ENCODE results near the gene EEPD1. TPM values are rescaled to one million over a fixed set of nuclear protein-coding genes. Genes with fewer than 3 reads are reported as not detected.
"Not testable (repeated sequence)": the region's sequence is repeated elsewhere in the genome, so short reads cannot be mapped to it uniquely, and the experiment has no call there.

The EEPD1 gene
- total RNA-seq, 1 donor from 2014 or later: 0.61 TPM

DNA sequence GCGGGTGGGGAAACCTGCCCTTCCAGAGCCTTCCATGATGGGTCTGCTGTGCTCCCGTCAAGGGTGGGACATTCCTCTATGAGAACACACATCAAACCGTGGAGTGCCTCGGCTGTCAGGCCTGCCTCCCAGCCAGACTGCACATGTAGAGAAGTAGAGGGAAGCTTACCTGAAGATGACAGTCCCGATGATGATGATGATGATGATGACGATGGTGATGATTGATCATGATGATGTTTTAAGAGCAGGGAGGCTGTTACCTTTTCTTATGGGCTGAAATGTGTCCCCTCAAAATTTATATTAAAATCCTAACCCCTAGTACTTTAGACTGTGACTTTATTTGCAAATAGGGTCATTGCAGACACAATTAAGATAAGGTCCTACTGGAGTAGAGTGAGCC, 160.6 kb downstream of the EEPD1 start:
- no peak overlapping the region for H3K27ac Mint-ChIP-seq
- intact Hi-C loops (cut with micrococcal nuclease): no loop called here
- H3K9me3 Mint-ChIP-seq: no peaks in the 10 kb centered on the region
- no peaks in the 10 kb centered on the region for H3K36me3 Mint-ChIP-seq (ENCODE audit: low read depth)
- no peaks in the 10 kb centered on the region for H3K27me3 Mint-ChIP-seq
- H3K4me1 Mint-ChIP-seq: peaks cover 7% of the 10 kb centered on the region
- DNase-seq: no peak
- H3K4me3 Mint-ChIP-seq: no peak overlapping the region

DNA sequence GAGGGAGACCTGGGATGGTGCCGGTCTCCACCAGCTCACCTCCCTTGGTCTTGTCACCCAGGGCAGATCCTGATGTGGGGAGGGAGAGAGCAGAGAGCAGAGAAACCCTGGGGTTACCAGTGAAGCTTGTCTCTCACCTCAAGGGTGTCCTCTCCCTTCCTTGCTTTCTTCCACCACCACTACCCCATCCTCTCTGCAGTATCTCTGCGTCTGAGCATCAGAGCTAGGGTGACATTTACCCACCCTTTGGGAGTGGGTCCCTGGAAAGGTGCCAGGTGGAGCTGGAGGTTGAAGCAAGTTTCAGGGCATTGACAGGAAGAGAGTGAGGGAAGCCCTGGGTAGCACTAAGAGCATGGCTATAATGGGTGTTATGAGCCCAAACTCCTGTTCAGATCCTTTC, 161.4 kb downstream of the EEPD1 start:
- no peaks in the 10 kb centered on the region for H3K36me3 Mint-ChIP-seq (ENCODE audit: low read depth)
- H3K27me3 Mint-ChIP-seq: no peaks in the 10 kb centered on the region
- no peak for DNase-seq
- no peak overlapping the region for H3K4me3 Mint-ChIP-seq
- H3K9me3 Mint-ChIP-seq: no peaks in the 10 kb centered on the region
- intact Hi-C loops (cut with micrococcal nuclease): no loop called here
- no peak overlapping the region for H3K27ac Mint-ChIP-seq
- peaks cover 7% of the 10 kb centered on the region for H3K4me1 Mint-ChIP-seq

DNA sequence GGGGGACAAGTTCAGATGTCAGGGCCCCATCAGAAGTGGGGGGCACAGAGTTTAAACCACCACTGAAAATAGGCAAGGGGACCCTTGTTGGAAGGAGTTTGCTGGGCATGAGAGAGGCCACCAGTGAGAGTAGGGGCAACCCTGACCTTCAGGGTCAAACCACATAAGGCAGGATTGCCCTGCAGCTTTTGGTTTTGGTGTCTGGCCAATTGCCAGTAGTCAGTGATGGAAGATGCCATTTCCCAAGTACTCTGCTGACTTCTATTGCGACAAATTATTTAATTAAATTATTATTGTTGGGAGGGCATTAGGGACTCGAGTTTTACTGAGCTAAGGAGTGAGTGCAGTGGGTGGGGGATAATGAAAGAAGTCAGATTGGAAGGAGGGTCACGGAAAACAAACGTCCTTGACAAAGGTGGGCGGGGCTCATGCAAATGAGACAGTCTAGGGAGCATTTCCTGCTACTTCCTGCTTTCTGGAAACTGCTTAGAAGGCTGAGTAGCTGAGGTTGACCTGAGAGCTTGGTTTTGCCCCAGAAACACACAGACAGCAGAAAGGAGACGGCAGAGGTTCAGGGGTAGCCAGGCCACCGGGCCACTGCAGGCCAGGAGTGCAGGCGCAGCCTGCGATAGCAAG, 162.4 kb downstream of the EEPD1 start:
- Mint-ChIP-seq H3K9me3 (no peaks in the 10 kb centered on the region), H3K4me1 (peaks cover 7% of the 10 kb centered on the region), H3K27me3 (no peaks in the 10 kb centered on the region), H3K27ac (no peak overlapping the region), H3K36me3 (ENCODE audit: low read depth) (no peaks in the 10 kb centered on the region), H3K4me3 (no peak overlapping the region)
- intact Hi-C loops (cut with micrococcal nuclease): no loop called here
- DNase-seq: no peak

DNA sequence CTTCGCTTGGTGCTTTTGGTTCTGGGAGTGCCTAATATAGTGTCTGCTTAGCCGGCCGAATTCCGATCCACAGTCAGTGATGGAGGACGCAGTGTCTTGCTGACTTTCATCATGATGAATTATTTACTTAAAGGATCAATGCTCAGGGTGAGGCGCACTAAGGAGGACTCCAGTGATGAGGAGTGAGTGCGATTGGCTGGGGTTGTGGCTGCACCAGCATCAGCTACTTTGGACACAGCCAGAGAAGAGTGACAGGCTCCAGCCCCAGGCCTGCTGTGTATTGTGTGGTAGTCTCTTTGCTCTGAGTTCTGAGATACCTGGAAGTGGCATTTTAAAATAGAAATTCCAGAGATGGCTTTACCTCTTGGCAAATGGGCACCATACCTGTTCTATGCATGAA, 163.3 kb downstream of the EEPD1 start:
- Mint-ChIP-seq H3K27ac (no peak overlapping the region), H3K4me3 (no peak overlapping the region), H3K4me1 (peaks cover 7% of the 10 kb centered on the region), H3K36me3 (ENCODE audit: low read depth) (no peaks in the 10 kb centered on the region), H3K27me3 (no peaks in the 10 kb centered on the region), H3K9me3 (no peaks in the 10 kb centered on the region)
- no peak for DNase-seq
- intact Hi-C loops (cut with micrococcal nuclease): no loop called here

DNA sequence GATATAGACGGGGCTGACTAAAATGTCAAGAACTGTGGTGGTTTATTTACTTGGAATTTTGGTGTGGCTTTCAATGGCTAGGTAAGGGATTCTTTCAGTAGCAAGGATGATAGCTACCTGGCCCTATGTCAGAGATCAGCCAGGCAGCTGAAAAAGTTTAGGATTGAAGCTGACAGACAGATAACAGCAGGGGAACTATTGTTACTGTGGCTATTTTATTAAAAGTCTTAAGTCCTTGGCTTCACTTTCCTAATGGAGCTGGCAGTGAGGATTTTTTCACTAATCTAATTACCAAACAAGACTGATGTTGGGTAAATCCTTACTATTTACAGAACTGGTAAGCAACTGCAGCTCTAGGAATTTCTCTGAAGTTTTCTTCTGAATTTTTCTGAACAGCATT, 164.2 kb downstream of the EEPD1 start:
- intact Hi-C loops (cut with micrococcal nuclease): no loop called here
- Mint-ChIP-seq H3K36me3 (ENCODE audit: low read depth) (no peaks in the 10 kb centered on the region), H3K27ac (no peak overlapping the region), H3K9me3 (no peaks in the 10 kb centered on the region), H3K27me3 (no peaks in the 10 kb centered on the region), H3K4me3 (no peak overlapping the region), H3K4me1 (peaks cover 6% of the 10 kb centered on the region)
- no peak for DNase-seq

DNA sequence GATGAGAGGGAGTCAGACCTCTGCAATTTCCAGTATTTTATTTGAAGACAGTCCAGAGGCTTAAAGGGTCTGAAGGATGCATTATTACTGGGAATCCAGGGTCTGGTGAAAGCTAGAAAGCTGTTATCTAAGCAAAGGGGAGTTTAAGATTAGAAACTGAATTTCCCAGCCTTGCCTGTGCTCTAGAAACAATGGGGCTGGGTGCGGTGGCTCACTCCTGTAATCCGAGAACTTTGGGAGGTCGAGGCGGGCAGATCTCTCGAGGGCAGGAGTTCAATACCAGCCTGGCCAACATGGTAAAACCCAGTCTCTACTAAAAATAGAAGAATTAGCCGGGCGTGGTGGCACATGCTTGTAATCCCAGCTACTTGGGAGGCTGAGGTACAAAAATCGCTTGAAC, 165.1 kb downstream of the EEPD1 start:
- Mint-ChIP-seq H3K9me3 (no peaks in the 10 kb centered on the region), H3K27ac (no peak overlapping the region), H3K4me3 (no peak overlapping the region), H3K27me3 (no peaks in the 10 kb centered on the region), H3K36me3 (ENCODE audit: low read depth) (no peaks in the 10 kb centered on the region), H3K4me1 (peaks cover 2% of the 10 kb centered on the region)
- intact Hi-C loops (cut with micrococcal nuclease): no loop called here
- DNase-seq: no peak

DNA sequence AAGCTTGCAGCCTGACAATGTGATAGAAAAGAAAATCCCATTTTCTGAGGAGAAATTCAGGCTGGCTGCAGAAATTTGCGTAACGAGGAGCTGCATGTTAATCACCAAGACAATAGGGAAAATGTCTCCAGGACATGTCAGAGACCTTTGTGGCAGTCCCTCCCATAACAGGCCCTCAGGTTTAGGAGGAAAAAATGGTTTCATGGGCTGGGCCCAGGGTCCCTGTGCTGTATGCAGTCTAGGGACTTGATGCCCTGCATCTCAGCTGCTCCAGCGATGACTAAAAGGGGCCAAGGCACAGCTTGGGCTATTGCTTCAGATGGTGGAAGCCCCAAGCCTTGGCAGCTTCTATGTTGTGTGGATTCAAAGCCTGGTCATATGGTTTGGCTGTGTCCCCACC, 168.2 kb downstream of the EEPD1 start:
- H3K9me3 Mint-ChIP-seq: not testable (repeated sequence)

DNA sequence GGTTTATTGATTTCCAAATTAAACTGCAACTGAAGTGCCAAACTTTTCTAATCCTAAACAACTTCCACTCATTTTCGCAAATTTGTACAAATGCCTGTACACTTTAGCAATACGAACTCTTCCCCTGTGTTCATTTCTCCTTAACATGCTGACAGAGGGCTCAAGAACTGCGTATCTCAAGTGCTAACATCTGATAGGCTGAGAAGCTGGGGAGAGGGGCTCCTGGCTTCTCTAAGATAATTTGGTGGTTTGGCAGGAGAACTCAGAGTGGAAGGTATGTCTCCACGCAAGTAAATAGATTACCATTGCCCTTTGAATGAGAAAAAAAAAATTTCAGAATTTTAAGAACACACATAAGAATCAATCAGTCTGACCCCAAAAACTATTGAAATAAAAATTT, 183.3 kb downstream of the EEPD1 start:
- intact Hi-C loops (cut with micrococcal nuclease): no loop called here
- DNase-seq: no peak
- peaks cover 5% of the 10 kb centered on the region for H3K27me3 Mint-ChIP-seq
- H3K9me3 Mint-ChIP-seq: no peaks in the 10 kb centered on the region
- H3K4me1 Mint-ChIP-seq: no peaks in the 10 kb centered on the region
- H3K36me3 Mint-ChIP-seq (ENCODE audit: low read depth): no peaks in the 10 kb centered on the region
- H3K27ac Mint-ChIP-seq: no peak overlapping the region
- H3K4me3 Mint-ChIP-seq: no peak overlapping the region

More for the DNA sequence above, 168.2 kb downstream of the EEPD1 start:
- H3K27ac Mint-ChIP-seq; H3K4me3 Mint-ChIP-seq; H3K4me1 Mint-ChIP-seq; DNase-seq; intact Hi-C loops (cut with micrococcal nuclease); H3K36me3 Mint-ChIP-seq (ENCODE audit: low read depth); H3K27me3 Mint-ChIP-seq: not testable (repeated sequence)

DNA sequence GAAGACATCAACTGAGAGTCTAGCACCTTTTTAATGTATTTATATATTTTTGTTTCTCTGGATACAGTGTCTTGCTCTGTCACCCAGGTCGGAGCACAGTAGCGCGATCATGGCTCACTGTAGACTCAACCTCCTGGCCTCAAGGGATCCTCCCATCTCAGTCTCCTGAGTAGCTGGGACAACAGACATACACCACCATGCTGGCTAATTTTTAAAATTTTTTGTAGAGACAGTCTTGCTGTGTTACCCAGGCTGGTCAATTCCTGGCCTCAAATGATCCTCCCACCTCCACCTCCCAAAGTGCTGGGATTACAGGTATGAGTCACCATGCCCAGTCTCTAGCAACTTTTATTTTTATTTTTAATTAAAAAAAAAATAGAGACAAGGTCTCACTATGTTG, 185.2 kb downstream of the EEPD1 start:
- H3K36me3 Mint-ChIP-seq (ENCODE audit: low read depth): no peaks in the 10 kb centered on the region
- no peak for DNase-seq
- no peak overlapping the region for H3K4me3 Mint-ChIP-seq
- no peak overlapping the region for H3K27ac Mint-ChIP-seq
- no peaks in the 10 kb centered on the region for H3K4me1 Mint-ChIP-seq
- H3K9me3 Mint-ChIP-seq: no peaks in the 10 kb centered on the region
- intact Hi-C loops (cut with micrococcal nuclease): no loop called here
- H3K27me3 Mint-ChIP-seq: peaks cover 6% of the 10 kb centered on the region

DNA sequence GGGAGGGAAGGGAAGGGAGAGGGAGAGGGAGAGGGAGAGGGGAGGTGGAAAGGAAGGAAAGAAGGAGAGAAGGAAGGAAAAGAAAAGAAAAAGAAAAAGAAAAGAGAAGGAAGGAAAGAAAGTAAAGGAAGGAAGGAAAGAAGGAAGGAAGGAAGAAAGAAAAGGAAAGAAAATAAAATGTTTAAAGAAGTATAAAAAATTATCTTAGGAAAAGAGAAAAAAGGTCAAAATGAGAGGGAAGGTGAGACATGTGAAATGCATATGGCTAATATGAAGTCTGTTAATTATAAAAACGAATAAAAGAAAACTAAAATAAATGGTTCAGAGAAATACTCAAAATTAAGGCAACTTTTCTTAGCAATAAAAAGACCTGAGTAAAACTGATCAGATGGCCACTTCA, 190.5 kb downstream of the EEPD1 start:
- Mint-ChIP-seq H3K27me3 (peaks cover 32% of the 10 kb centered on the region), H3K36me3 (ENCODE audit: low read depth) (no peaks in the 10 kb centered on the region), H3K4me3 (no peak overlapping the region), H3K4me1 (no peaks in the 10 kb centered on the region), H3K27ac (no peak overlapping the region), H3K9me3 (no peaks in the 10 kb centered on the region)
- intact Hi-C loops (cut with micrococcal nuclease): no loop called here
- no peak for DNase-seq

DNA sequence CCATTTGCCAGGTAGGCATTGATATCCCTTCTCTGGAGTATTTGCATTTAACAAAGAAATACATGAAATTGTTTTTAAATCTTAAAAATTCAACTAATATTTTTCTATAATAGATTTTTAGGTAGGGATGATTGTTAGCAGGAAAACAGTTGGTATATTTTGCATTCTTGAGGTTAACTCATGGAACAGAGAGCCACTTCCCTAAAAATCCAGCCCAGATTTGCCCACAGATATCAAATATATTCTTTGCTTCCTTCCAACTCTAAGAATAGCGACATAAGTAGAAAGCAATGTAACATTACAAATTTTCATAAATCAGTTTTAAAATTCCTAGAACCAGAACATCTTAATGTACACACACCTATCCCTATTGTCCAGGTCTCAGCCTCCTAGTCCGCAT, 191.6 kb downstream of the EEPD1 start:
- peaks cover 35% of the 10 kb centered on the region for H3K27me3 Mint-ChIP-seq
- intact Hi-C loops (cut with micrococcal nuclease): no loop called here
- no peak for DNase-seq
- H3K9me3 Mint-ChIP-seq: no peaks in the 10 kb centered on the region
- no peak overlapping the region for H3K4me3 Mint-ChIP-seq
- no peaks in the 10 kb centered on the region for H3K36me3 Mint-ChIP-seq (ENCODE audit: low read depth)
- no peaks in the 10 kb centered on the region for H3K4me1 Mint-ChIP-seq
- no peak overlapping the region for H3K27ac Mint-ChIP-seq

DNA sequence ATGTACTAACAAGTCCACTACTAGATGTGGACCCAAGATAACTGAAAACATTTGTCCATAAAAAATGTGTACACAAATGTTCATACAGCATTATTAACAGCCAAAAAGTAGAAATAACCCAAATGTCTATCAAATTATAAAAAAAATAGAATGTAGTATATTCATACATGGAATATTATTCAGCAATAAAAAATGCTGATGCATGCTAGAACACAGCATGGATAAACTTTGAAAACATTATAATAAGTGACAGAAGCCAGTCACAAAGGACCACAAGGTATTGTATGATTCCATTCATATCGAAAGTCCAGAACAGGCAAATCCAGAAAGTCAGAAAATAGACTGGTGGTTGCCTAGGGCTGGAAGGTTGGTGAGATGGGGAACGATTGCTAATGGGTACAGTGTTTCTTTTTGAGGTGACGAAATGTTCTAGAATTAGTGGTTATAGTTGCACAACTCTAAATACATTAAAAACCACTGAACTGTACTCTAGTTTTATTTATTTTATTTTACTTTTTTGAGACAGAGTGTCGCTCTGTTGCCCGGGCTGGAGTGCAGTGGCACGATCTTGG, 193.3 kb downstream of the EEPD1 start:
- Mint-ChIP-seq H3K4me3 (no peak overlapping the region), H3K27ac (no peak overlapping the region), H3K9me3 (no peaks in the 10 kb centered on the region), H3K27me3 (peaks cover 38% of the 10 kb centered on the region), H3K4me1 (no peaks in the 10 kb centered on the region), H3K36me3 (ENCODE audit: low read depth) (no peaks in the 10 kb centered on the region)
- intact Hi-C loops (cut with micrococcal nuclease): no loop called here
- no peak for DNase-seq

DNA sequence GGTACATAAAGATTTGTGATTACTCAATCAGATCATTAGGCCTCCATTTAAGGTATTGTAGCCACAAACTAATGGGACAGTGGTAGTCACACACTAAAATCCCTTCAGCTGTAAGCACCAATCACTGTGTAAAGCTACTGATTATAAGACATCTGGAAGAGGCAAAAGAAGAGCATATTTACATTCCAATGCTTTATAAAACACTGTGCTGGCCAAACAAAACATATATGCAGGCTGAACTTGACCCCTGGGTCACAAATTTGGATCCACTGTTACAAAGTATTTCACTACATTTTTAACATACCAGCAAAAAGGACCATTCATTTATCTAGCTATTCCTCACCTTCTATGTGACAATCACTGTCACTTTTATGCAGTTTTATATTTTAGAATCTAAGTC, 195.2 kb downstream of the EEPD1 start:
- H3K36me3 Mint-ChIP-seq (ENCODE audit: low read depth): no peaks in the 10 kb centered on the region
- H3K4me1 Mint-ChIP-seq: no peaks in the 10 kb centered on the region
- intact Hi-C loops (cut with micrococcal nuclease): no loop called here
- no peak for DNase-seq
- no peak overlapping the region for H3K4me3 Mint-ChIP-seq
- no peaks in the 10 kb centered on the region for H3K9me3 Mint-ChIP-seq
- H3K27me3 Mint-ChIP-seq: peaks cover 36% of the 10 kb centered on the region
- H3K27ac Mint-ChIP-seq: no peak overlapping the region

DNA sequence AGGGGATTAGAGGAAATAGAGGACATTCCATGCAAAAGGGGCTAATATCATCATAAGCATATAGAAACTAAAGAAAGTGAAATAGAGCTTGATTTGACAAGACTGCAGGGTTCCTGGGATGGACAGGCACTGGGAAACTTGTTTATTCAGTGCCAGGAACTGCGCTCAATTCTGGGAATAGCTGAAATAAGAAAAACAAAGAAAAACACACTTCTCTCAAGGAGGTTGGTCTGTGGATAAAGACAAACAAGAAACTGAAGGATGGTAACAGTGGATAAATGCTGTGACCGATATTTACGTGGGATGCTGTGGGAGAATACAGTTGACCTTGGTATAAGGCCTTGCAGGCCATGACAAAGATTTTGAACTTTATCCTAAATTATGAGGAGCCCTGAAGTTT, 195.7 kb downstream of the EEPD1 start:
- no peaks in the 10 kb centered on the region for H3K4me1 Mint-ChIP-seq
- intact Hi-C loops (cut with micrococcal nuclease): no loop called here
- H3K36me3 Mint-ChIP-seq (ENCODE audit: low read depth): no peaks in the 10 kb centered on the region
- H3K9me3 Mint-ChIP-seq: no peaks in the 10 kb centered on the region
- no peak overlapping the region for H3K27ac Mint-ChIP-seq
- H3K4me3 Mint-ChIP-seq: no peak overlapping the region
- peaks cover 36% of the 10 kb centered on the region for H3K27me3 Mint-ChIP-seq
- no peak for DNase-seq

DNA sequence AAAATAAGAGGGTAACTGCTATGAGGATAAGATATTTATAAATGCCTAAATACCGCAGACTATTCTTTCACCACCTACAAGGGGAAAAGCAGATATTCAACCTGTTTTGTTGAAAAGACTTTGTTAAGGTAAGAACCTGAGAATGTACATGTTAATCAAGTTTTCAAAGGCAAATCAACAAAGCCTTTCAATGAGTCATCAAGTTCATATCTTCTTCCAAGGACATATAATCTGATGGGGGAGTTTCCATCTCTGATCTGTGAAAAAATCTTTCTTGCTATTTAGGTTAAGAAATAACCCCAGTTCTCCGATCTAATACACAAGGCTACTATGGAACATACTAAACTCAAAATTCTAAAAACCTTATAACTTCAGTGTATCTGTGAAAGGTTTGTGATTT, 196.6 kb downstream of the EEPD1 start:
- Mint-ChIP-seq H3K9me3 (no peaks in the 10 kb centered on the region), H3K36me3 (ENCODE audit: low read depth) (no peaks in the 10 kb centered on the region), H3K4me3 (no peak overlapping the region), H3K27ac (no peak overlapping the region), H3K27me3 (peaks cover 33% of the 10 kb centered on the region), H3K4me1 (no peaks in the 10 kb centered on the region)
- DNase-seq: no peak
- intact Hi-C loops (cut with micrococcal nuclease): no loop called here

Measured in activated CD4-positive, alpha-beta T cell treated with anti-CD3 and anti-CD28 coated beads, Interleukin-2, amount 10 ng/mL, durations not matched to agents 24 days and 14 days (primary cell).